GM21529 (cell line): ENCODE results near the gene FAHD2A.
"Not testable (repeated sequence)": the region's sequence is repeated elsewhere in the genome, so short reads cannot be mapped to it uniquely, and the experiment has no call there.

Experiments used
- ATAC-seq: cut with Tn5 transposase; IDR thresholded peaks from one replicate; pipeline ENCODE4 v1.9.1; 2021; ENCODE audit not compliant: unreplicated experiment

Gene FAHD2A

DNA sequence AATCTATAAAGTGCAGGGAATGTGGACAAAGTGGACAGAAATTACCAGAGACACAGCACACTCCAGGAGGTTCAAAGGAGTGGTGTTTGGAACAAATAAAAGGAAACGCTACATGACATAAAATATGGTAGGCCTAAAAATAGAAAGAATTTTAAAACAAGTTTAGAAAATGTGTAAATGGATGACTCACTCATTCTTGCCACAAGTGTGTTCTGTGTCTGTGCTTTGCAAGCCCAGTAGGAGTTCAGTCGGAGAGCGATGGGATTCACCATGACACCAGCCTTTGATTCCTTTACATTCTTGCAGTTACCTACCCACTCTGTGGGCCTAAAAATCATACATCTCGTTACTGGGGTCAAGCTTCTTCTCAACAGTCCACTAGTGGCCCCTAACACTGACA lies 30.9 kb downstream of the FAHD2A start:
- not testable (repeated sequence) for ATAC-seq

DNA sequence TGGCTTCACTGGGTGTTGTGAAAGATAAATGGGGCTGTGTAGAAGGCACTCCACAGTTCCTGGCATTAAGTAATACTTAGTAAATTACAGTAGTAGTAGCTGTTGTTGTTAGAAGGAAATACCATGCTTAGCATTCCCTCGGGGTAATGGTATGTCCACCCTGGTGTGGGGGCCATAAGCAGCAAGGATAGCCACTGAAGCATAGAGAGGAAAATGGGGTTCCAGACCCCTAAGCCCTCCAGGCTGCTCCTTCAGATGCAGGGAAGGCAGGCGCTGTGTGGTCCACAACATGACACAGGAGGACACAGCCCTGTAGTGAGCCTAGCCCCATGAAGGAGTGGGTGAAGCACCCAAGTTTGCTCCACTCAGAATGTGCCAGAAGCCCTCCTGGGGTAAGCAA lies 31.5 kb downstream of the FAHD2A start:
- ATAC-seq = not testable (repeated sequence)

DNA sequence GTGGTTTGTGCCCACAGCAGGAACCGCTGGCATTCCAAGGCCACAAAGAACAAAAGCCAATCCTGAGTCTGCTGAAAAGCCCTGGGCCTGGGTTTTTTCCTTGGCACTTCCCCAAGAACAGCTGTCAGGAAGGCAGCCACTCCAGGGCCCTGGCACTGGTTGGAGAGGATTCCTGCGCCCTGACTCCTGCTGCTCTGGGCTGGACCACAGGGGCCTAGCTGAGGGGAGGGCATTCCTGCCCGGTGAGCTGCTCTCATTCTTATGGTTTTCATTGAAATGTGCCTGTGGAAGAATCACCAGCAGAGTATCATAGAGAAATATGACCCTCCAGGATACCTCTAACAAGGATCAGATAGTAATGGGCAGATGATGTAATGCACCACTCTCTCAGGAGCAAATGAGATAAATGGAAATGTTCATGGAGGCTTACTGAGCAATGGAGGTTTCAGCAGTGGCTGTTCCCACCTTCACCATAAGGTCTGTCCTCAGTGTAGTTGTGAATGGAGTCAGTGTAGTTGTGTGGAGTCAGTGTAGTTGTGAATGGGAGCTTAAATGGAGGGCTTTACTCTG lies 32.1 kb downstream of the FAHD2A start:
- not testable (repeated sequence) for ATAC-seq

DNA sequence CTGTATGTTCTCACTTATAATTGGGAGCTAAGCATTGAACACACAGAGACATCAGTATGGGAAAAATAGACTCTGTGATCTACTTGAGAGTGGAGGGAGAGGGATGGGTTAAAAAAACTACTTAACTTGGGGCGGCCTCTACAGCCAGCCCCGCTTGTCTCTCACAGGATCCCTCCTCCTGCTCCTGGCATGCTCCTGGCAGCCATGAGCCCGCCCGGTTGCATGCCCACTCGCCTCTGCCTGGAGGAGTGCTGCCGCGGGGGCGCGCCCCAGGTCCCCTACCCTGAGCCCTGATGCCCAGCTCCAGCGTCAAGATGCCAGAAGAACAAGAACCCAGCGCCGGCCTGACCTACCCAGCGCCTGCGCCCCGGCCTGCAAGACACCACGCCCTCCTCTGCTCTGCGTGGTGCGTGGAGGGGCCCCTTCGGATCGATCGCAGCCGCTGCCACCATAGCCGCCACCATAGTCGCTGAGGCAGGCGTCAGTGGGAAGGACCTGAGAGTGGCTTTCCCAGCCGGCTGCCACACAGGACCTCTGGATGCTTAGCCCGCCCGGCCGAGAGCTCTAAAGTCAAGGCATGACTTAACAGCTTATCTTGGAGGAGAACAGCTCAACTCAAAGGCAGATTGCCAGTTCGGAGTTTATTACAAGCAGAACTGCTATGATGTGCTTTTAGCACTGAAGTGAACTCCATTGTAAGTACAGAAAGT lies 32.8 kb downstream of the FAHD2A start:
- ATAC-seq = not testable (repeated sequence)

DNA sequence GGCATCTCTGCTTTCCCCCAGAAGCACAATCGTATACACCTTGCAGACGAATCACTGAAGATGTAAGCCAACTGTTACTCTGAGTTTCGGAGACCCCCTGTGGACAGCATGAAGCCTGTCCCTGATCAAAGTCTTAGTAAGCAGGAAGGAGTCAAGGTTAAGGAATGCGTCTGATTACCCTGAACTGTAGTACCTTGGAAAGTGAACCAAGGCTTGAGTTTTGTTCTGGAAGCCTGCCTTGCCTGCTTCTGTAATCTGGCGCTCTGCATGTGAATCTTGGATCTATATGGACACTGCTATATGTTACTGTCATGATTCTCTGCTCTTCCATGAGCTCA lies 33.3 kb downstream of the FAHD2A start:
- ATAC-seq = not testable (repeated sequence)

DNA sequence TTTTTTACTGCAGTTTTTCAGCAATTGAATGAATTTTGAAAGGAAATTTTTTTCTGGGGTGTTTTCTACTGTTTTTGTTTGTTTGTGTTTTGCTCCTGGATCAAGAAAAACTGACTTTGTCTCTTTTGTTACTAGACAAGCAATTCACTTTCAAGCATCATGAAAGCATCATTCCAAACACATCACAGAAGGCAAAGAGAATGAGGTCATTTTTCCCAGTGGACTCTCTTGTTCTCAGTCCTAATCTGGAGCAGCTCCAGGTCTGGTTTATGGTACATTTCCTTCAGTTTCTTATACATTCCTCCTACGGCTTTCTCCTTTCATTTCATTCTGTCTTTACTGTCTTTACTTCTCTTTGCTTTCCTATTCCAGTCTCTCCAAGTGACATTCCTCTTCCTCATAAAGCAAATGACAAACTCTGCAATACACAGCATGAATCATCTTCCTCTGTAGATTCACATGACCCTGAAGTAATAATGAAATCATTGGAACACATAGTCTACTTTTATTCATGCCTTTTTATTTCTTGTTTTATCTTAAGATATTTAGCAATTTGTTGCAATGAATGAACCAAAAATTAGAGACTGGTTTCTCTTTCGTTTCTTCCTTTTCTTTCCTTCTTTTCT lies 40.1 kb downstream of the FAHD2A start:
- ATAC-seq = not testable (repeated sequence)

DNA sequence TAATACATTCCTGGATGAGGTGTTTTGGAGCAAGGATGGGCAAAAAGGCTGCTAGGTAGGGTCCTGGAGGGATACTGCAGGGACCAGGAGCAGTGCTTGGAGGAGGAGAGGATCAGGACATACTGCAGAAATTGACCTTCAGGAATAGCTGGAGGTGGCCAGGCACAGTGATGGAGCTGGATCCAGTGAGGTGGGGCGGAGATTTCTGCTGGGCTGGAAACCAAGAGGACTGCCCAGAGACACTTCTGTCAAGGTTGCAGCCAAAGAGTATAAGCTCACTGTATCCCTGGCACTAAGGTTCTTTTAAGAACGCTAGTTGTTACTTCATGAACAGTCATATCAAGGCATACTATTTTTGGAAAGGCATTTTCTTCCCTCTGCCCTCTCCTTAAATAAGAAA lies 42.8 kb downstream of the FAHD2A start:
- ATAC-seq = not testable (repeated sequence)

DNA sequence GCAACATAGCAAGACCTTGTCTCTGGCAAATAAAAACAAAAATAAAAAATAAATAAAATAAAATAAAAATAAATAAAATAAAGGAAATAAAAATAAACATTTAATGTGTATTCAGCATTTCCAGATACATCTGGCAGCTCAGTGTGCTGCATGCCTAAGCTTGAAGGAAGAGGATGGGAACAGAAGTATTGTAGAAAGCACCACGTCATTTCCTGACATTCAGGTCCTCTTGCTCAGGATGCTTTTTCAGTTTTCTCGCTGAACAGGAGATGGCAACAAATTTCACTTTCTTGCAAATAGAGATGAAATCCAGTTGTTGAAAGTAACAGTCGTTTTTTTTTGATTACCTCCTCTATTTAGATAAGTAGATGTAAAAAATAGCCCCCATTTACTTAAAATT lies 60.8 kb downstream of the FAHD2A start:
- not testable (repeated sequence) for ATAC-seq
